Pancreas (tissue), 10 donors: ENCODE data around the gene DAAM2. TPM values are rescaled to one million over a fixed set of nuclear protein-coding genes. Genes with fewer than 3 reads are reported as not detected.
A peak's percentile ranks its signal among the peaks of the same experiment; 100 is the strongest.

ENCODE experiments used
- ATAC-seq, 4 donors: fragments of 200-7000 bp; cut with Tn5 transposase; one replicate each; pipeline versions ENCODE4 v1.8.0 to v1.9.1; 2020; ENCODE audit warnings: mild to moderate bottlenecking in 4 of 4, moderate library complexity in 4 of 4
- DNase-seq, 6 donors: peaks; one replicate each; pipeline ENCODE4 v3.0.0-alpha.2; 2020
- FAIRE-seq: peaks from 2 replicates; lab custom pipeline; 2012; peaks lifted over from hg19 to GRCh38; lab: Jason Lieb, UNC
- H3K27ac ChIP-seq, 4 donors: fragments of 200-600 bp; sonication (generic); 1 replicate in 3 of 4; 2 replicates in 1 of 4; pipeline versions ENCODE4 v1.5.0 to v1.8.0; 2020
- H3K27me3 ChIP-seq, 4 donors: fragments of 200-600 bp; one replicate each; pipeline ENCODE4 v1.8.0; 2021
- H3K36me3 ChIP-seq, 3 donors: fragments of 200-600 bp; sonication (generic) in 1 of 3; one replicate each; pipeline versions ENCODE4 v1.5.0 to v1.8.0; 2020 to 2021
- H3K4me1 ChIP-seq, 3 donors: fragments of 200-600 bp; one replicate each; pipeline ENCODE4 v1.8.0; 2021
- H3K4me3 ChIP-seq, 4 donors: fragments of 200-600 bp; sonication (generic) in 2 of 4; one replicate each; pipeline versions ENCODE4 v1.5.0 to v1.8.0; 2020 to 2021
- H3K9me3 ChIP-seq, 4 donors: fragments of 200-600 bp; one replicate each; pipeline ENCODE4 v1.8.0; 2021
- WGBS, 2 donors: extraction: QIAGEN DNeasy Blood & Tissue Kit; methylation state at CpG; one replicate each; pipeline ENCODE4 v1.1.7; 2013; 5-methylcytosine and 5-hydroxymethylcytosine counted together
- intact Hi-C, 3 donors: fragments of 100-400 bp; cut with DNase I; formaldehyde crosslinking; loops; one replicate each; pipeline versions ENCODE4 v1.11.1 to v1.14.2; 2022
- polyA plus RNA-seq, 2 donors: library from polyadenylated mRNA; stranded (reverse); fragments of 200-250 nt; gene quantifications; one replicate each; pipeline ENCODE4 v1.2.3, GENCODE V29; 2013
- total RNA-seq, 6 donors: library from RNA; stranded (reverse); fragmentation: NEBNext Ultra II Directional in 4 of 6; extraction: Animal tissue kit (Norgen Biotek cat#: 25700) in 4 of 6; gene quantifications; one replicate each; pipeline versions ENCODE4 v1.2.1 to v1.2.4, GENCODE V29; 2021 to 2023
- TF ChIP-seq, protein P1 (sequence below), 4 donors: fragments of 200-600 bp; sonication (generic) in 3 of 4; IDR thresholded peaks; one replicate each; pipeline versions ENCODE4 v1.5.0 to v1.8.0; 2021; ENCODE audit warnings: antibody characterized with exemption in 4 of 4
- donor health status: healthy with polysubstance abuse.
- donor health status: DM: no; HTN: no; CAD: no; lungs with moderate emphysema.
- donor health status: DM: no; HTN: no; CAD: no.
- donor health status: control.
- donor health status: control.
- donor health status: Bipolar disorder and iron deficiency.
- donor health status: DM: yes; HTN: yes; CAD: no.
- donor health status: DM: no; HTN: no; CAD: no.
- donor health status: DM: no; HTN: no; CAD: no.
- donor health status: DM: yes; HTN: yes; CAD: no.

The DAAM2 gene
- total and polyA plus RNA-seq, 8 donors = 4.0 to 10.5 (median 7.2) TPM

DNA sequence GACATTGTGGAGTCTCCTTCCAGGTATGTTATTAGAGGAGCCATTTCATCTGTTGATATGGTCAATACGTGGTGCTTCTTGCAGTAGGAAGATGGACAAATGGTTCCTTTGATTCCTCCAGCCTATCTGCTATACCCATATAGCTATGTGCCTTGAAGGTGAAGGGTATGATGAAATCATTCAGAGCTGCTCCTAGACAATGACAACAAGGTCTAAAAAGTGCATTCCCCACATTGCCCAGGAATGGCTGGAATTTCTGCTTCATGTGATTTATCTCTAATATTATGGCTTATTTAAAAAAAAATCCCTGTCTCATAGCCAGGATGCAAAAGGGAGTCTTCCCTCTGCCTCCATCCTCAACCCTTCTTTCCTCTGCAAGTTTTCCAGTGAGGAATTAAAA, 14.1 kb downstream of the DAAM2 start:
- ATAC-seq (no peak), FAIRE-seq (no peak)

DNA sequence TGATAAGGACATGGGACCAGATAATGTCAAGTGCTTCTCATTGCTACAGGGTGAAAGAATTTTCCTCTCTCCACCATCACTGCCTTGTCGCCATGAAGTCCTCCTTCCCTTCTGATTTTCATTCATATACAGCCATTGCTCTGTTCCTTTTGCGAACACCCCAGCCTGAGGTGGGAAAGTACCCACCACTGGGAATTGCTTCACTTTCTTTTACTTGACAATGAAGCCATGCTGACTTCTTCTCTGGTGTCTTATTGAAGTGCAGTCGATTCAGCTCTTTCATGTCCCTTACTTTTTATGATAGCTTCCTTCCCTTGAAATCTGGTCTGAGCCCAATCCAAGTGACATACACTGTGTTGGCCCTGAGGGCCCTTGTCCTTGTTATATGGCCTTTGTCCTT, 16.2 kb downstream of the DAAM2 start:
- ATAC-seq (no peak), DNase-seq (no peak), FAIRE-seq (no peak)
- TF ChIP-seq, protein P1, sequence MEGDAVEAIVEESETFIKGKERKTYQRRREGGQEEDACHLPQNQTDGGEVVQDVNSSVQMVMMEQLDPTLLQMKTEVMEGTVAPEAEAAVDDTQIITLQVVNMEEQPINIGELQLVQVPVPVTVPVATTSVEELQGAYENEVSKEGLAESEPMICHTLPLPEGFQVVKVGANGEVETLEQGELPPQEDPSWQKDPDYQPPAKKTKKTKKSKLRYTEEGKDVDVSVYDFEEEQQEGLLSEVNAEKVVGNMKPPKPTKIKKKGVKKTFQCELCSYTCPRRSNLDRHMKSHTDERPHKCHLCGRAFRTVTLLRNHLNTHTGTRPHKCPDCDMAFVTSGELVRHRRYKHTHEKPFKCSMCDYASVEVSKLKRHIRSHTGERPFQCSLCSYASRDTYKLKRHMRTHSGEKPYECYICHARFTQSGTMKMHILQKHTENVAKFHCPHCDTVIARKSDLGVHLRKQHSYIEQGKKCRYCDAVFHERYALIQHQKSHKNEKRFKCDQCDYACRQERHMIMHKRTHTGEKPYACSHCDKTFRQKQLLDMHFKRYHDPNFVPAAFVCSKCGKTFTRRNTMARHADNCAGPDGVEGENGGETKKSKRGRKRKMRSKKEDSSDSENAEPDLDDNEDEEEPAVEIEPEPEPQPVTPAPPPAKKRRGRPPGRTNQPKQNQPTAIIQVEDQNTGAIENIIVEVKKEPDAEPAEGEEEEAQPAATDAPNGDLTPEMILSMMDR (IDR thresholded peaks at IDR 0.05) = no peak
- Histone ChIP-seq H3K27me3 (no peaks in the 10 kb centered on the region), H3K36me3 (no peaks in the 10 kb centered on the region), H3K4me3 (no peak overlapping the region), H3K27ac (no peak overlapping the region), H3K9me3 (no peaks in the 10 kb centered on the region), H3K4me1 (no peaks in the 10 kb centered on the region)
- 90 to 91% methylated on average over 3 of the region's 3 CpGs for WGBS, 2 donors
- intact Hi-C loops = no loop called here

More for the DNA sequence above, 14.1 kb downstream of the DAAM2 start:
- Histone ChIP-seq H3K4me3 (no peak overlapping the region), H3K27ac (no peak overlapping the region), H3K36me3 (no peaks in the 10 kb centered on the region), H3K4me1 (peaks cover 4 to 8% (median 5%) of the 10 kb centered on the region in 3 donors), H3K9me3 (no peaks in the 10 kb centered on the region), H3K27me3 (no peaks in the 10 kb centered on the region)
- WGBS, 2 donors = 82 to 83% methylated on average over 1 of the region's 1 CpG
- intact Hi-C loops = no loop called here
- no peak for DNase-seq
- TF ChIP-seq, protein P1 (IDR thresholded peaks at IDR 0.05) = no peak

DNA sequence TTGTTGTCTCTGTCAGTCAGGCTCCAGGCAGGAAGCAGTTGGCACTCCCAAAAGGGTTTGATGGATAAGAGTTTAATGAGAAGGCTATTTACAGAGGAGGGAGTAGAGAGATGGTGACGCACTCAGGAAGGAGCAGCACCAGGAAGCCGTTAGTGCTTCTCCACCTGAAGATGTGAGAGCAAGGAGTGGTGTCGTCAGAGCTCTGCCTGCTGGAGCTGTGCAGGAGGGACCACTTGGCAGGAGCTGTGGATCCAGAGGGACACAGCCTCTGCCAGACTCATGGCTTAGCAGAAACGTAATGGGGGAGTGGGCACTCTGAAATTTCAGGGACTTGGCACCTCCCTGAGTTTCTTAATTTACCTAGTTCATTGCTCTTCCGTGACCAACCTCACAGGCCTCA, 16.8 kb downstream of the DAAM2 start:
- Histone ChIP-seq H3K4me1 (no peaks in the 10 kb centered on the region), H3K27me3 (no peaks in the 10 kb centered on the region), H3K36me3 (no peaks in the 10 kb centered on the region), H3K27ac (no peak overlapping the region), H3K4me3 (no peak overlapping the region), H3K9me3 (no peaks in the 10 kb centered on the region)
- TF ChIP-seq, protein P1 (IDR thresholded peaks at IDR 0.05) = no peak
- no peak for FAIRE-seq
- WGBS, 2 donors = 71 to 87% methylated on average over 5 of the region's 5 CpGs
- no peak for ATAC-seq
- intact Hi-C loops = no loop called here
- no peak for DNase-seq

DNA sequence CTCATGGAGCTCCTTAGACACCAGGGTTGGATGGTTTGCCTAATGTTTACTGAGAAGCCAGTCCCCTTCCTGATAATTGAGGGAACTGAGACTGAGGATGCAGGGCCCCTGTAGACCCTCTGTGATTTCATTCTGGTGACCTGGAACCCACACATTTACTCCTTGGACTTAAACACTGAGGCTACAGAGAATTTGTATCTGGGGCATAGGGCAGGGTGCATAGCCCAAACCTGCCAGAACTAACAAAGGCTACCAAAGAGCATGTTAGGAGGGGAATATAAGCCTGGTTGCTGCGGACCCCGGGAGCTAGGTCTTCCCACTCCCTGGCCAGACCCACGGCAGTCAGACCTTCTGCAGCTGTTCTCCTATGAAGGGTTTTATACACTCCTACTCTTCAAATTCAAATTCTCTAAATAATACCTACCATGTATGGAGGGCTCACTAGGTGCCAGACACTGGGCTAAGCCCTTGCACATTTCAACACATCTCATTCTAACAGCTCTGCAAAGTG, 19.7 kb downstream of the DAAM2 start:
- Histone ChIP-seq H3K27me3 (no peaks in the 10 kb centered on the region), H3K36me3 (no peaks in the 10 kb centered on the region), H3K4me3 (no peak overlapping the region), H3K4me1 (no peaks in the 10 kb centered on the region), H3K9me3 (no peaks in the 10 kb centered on the region), H3K27ac (no peak overlapping the region)
- FAIRE-seq = no peak
- WGBS, 2 donors = 61 to 90% methylated on average over 3 of the region's 3 CpGs
- intact Hi-C loops = no loop called here
- no peak for DNase-seq
- ATAC-seq = no peak
- TF ChIP-seq, protein P1 (IDR thresholded peaks at IDR 0.05) = no peak

DNA sequence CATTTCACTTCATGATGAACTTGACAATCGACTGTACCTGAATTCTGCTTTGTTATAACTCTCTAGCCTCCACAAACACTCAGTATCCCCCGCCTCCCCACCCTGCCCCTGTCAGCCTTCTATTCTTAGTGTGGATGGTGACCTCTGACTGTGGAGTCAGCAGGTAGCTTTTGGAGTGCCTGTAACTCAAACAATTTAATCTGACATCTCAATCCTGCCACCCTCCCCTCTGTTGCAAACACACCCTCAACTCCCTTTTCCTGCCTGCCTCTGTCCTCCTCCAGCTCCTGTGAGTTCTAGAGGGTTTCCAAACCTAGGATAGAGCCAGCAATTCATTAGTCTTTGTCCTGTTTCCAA, 20.3 kb downstream of the DAAM2 start:
- Histone ChIP-seq H3K27me3 (no peaks in the 10 kb centered on the region), H3K36me3 (no peaks in the 10 kb centered on the region), H3K9me3 (no peaks in the 10 kb centered on the region), H3K27ac (no peak overlapping the region), H3K4me3 (no peak overlapping the region), H3K4me1 (no peaks in the 10 kb centered on the region)
- DNase-seq = no peak
- FAIRE-seq = no peak
- peak in 2 of 4 donors; percentile 25 to 35 for ATAC-seq
- TF ChIP-seq, protein P1 (IDR thresholded peaks at IDR 0.05) = no peak
- intact Hi-C loops = no loop called here
- 77 to 89% methylated on average over 2 of the region's 2 CpGs for WGBS, 2 donors
